ENCODE measurements around the gene HMCN1. TPM values are rescaled to one million over a fixed set of nuclear protein-coding genes. Genes with fewer than 3 reads are reported as not detected.

The HMCN1 gene
- total RNA-seq, 1 donor: under 0.01 TPM

DNA sequence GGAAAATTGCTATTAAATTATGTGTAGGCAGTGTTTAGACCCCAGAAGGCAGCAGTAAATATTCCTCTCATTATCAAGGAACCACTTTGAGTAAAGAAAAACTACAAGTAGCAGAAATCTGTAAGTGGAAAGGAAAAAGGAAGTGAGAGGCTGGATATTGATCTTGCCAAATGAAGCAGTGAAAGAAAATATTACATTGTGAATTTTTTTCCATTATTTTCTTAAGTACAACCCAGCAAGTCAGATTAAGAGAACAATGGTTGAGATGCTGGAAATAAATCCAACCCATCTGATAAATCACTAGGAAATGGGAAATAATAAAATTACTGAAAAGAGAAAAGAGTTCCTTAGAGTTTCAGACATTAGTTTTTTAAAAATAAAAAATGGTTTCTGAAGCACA lies 106.7 kb downstream of the HMCN1 start:
- Histone ChIP-seq H3K27me3 (ENCODE audit: insufficient read depth, low read length) (peaks cover 3% of the 10 kb centered on the region), H3K9me3 (ENCODE audit: low read depth, low read length) (no peaks in the 10 kb centered on the region), H3K4me3 (ENCODE audit: low read length) (no peak overlapping the region), H3K4me1 (ENCODE audit: insufficient read depth, low read length) (no peaks in the 10 kb centered on the region)

DNA sequence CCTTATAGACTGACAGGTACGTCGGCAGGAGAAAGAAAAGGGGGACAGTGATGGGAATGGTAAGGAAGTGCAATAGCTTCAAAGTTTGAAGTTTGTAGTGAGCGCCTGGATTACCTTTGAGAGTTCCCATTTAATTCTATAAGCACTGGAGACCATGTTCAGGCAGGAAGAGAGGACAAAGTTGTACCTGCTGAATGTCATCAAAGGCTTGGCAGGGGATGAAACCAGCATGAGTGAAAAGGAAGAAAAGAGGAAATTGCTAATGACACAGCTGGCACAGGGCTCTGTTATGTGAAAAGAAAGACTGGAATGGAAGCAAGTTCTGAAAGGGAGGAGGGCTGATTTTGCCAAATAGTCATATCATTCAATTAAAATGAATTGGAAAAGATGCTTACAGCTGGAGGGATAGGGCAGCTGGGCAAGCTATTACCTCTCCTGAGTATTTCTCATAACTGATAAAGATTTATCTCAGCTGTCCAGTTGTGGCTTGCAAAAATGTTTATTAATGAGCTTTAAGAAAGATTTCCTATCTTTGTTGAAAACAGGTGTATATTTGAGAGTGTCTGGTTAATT lies 109.2 kb downstream of the HMCN1 start:
- no peak overlapping the region for H3K4me3 ChIP-seq (ENCODE audit: low read length)
- H3K9me3 ChIP-seq (ENCODE audit: low read depth, low read length): no peaks in the 10 kb centered on the region
- peaks cover 3% of the 10 kb centered on the region for H3K27me3 ChIP-seq (ENCODE audit: insufficient read depth, low read length)
- H3K4me1 ChIP-seq (ENCODE audit: insufficient read depth, low read length): no peaks in the 10 kb centered on the region

DNA sequence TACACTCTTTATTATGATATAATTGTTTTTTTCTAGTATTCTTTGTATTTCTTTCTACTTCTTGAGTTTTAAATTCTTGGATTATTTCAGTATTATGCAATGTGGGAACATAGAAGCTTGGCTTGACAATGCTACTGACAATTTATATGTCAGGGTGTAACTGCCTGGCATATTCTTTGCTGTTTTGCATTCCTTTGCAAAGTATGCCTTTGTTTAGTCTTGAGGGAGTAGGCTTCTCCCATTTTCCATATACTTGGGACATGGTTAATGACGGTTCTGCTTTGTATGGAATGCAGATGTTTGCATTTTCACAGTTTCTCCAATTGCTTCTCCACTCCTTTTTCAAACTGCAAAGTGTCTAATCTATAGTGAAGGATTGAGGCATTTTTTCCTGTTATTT lies 109.8 kb downstream of the HMCN1 start:
- no peak overlapping the region for H3K4me3 ChIP-seq (ENCODE audit: low read length)
- H3K27me3 ChIP-seq (ENCODE audit: insufficient read depth, low read length): no peaks in the 10 kb centered on the region
- no peaks in the 10 kb centered on the region for H3K9me3 ChIP-seq (ENCODE audit: low read depth, low read length)
- no peaks in the 10 kb centered on the region for H3K4me1 ChIP-seq (ENCODE audit: insufficient read depth, low read length)

DNA sequence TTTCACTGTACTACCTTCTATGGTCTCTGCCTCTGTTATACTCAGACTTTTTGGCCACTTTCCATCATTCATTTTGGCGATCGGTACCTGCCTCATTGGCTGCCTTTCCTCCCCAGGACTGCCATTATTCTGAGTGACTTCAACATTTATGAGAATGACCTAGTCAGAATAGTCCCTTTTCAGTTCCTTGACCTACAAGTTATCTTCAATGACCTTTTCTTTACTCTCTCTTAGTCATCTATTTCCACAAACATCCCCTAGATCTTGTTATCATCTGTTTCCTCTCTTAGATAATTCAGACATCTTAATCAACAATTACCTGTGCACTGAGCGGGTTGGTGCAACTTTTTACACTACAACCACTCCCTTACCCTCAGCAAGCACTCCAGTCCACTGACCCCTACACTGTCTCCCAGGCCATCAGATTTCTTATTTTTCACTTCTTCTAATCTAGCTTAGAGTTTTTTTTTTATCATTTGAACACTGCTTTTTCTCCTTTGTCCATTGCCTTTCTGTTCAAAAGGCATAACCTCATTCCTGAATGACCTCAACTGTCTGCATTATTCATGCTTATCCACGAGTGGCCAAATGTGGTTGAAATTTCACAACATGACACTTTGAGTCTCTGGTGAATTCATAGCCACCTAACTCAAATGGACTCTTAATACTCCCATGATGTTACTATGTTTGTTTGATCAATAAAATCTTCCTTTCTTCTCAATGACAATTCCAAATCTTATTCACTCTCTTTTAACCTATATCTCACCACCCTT lies 112.7 kb downstream of the HMCN1 start:
- H3K27me3 ChIP-seq (ENCODE audit: insufficient read depth, low read length): no peaks in the 10 kb centered on the region
- no peak overlapping the region for H3K4me3 ChIP-seq (ENCODE audit: low read length)
- H3K9me3 ChIP-seq (ENCODE audit: low read depth, low read length): no peaks in the 10 kb centered on the region
- H3K4me1 ChIP-seq (ENCODE audit: insufficient read depth, low read length): no peaks in the 10 kb centered on the region

DNA sequence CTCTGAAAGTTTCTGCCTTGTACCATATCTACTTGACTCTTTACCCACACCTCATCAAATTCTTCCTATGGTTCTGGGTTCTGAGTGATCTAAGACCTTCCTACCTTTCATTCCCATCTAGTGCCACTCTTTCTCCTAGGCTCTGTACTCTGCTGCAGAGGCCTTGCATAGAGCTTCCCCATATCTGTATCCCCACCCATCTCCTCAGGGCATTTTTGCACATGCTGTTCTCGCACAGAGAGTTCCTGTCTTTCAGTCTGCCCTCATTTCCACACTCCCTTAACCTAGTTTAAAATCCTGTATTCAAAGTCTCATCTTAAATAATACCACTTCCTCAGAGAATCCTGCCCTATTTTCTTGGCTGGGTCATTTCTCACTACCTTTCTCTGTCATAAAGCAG lies 114.8 kb downstream of the HMCN1 start:
- Histone ChIP-seq H3K27me3 (ENCODE audit: insufficient read depth, low read length) (no peaks in the 10 kb centered on the region), H3K4me3 (ENCODE audit: low read length) (no peak overlapping the region), H3K9me3 (ENCODE audit: low read depth, low read length) (no peaks in the 10 kb centered on the region), H3K4me1 (ENCODE audit: insufficient read depth, low read length) (no peaks in the 10 kb centered on the region)

DNA sequence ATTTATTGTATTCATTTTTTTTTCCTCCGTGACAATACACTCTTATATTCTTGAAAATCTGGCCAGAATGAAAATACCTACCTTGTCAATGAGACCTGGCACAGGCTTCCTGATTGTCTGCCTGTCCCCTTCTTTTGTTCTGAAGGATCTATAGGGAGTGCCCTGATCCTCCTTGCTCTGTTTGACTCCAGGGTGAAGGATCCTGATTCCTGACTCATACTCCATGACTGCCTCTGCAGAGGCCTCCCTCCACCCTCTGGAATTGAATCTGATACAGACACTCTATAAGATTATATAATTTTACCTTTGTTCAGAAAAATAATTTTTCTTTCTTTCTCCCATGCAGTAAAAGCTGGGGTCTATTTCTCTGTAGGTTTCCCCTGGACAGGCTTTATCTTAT lies 116.2 kb downstream of the HMCN1 start:
- no peaks in the 10 kb centered on the region for H3K4me1 ChIP-seq (ENCODE audit: insufficient read depth, low read length)
- no peaks in the 10 kb centered on the region for H3K27me3 ChIP-seq (ENCODE audit: insufficient read depth, low read length)
- no peak overlapping the region for H3K4me3 ChIP-seq (ENCODE audit: low read length)
- no peaks in the 10 kb centered on the region for H3K9me3 ChIP-seq (ENCODE audit: low read depth, low read length)

DNA sequence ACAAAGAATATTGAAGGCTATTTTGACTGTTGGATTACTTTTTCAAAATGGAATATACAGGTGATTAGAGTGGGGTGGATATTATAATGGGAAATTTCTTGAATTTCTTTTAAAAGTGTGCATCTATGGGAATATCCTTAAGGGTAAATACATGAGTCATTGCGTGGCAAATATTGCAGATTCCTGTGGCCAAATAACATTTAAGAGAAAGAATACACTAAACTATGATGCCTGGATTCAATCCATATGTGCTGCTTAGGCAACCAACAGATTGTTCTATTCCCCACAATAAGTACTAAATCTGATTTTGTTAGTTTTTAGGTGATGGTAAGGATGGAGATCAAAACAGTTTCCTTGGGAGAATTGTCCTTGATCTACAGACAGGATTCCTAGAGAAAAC lies 119.5 kb downstream of the HMCN1 start:
- H3K27me3 ChIP-seq (ENCODE audit: insufficient read depth, low read length): no peaks in the 10 kb centered on the region
- no peaks in the 10 kb centered on the region for H3K4me1 ChIP-seq (ENCODE audit: insufficient read depth, low read length)
- no peaks in the 10 kb centered on the region for H3K9me3 ChIP-seq (ENCODE audit: low read depth, low read length)
- H3K4me3 ChIP-seq (ENCODE audit: low read length): no peak overlapping the region

DNA sequence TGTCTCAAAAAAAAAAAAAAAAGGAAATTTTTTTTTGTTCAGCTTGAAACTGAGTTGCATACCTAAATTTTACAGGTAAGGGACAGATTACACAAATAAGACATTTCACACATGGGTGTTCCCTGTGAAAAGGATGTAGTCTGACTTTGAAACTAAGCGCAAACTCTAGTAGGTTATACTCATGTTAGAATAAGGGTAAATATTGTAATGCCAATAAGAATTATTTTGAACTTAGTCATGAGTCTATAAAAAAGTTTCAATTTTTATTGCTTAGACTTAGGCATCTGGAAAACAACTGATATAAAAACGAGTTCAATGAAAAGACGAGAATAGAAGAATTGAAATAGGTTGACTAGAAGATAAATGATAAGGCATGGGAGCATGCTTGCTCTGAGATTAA lies 122.3 kb downstream of the HMCN1 start:
- no peaks in the 10 kb centered on the region for H3K27me3 ChIP-seq (ENCODE audit: insufficient read depth, low read length)
- no peak overlapping the region for H3K4me3 ChIP-seq (ENCODE audit: low read length)
- H3K4me1 ChIP-seq (ENCODE audit: insufficient read depth, low read length): no peaks in the 10 kb centered on the region
- no peaks in the 10 kb centered on the region for H3K9me3 ChIP-seq (ENCODE audit: low read depth, low read length)

DNA sequence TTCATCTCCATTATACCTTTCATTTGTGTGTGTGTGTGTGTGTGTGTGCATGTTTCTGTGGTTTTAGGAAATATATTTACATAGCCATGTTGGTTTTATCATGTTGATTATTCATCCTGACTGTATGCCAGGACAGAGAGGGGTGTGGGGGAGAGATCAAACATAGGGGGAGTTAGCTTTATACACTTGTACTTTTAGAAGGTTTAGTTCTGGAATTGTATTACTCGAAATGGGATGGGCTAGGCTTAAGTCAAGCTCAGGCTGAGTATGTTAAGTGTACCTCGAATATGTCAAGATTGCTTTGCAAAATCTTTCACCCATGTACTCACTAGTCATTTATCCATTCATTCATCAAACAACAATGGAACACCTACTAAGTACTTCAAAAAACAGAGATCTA lies 123.3 kb downstream of the HMCN1 start:
- no peaks in the 10 kb centered on the region for H3K9me3 ChIP-seq (ENCODE audit: low read depth, low read length)

DNA sequence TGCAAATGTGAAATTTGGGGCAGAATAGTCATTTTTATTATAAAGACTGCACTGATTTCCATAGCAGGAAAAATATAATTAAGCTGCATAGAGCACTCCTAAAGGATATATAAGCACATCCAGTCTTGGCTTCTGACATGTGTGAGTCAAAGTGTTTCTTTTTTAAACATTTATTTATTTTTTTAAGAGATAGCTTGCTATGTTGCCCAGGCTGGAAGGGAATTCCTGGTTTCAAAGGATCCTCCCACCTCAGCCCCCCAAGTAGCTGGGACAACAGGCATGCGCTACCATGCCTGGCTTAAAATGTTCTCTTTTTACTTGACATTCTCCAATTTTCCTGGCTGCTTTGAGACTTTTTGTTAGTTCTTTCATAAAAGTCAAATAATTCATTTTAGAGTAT lies 126.1 kb downstream of the HMCN1 start:
- Histone ChIP-seq H3K4me3 (ENCODE audit: low read length) (no peak overlapping the region), H3K27me3 (ENCODE audit: insufficient read depth, low read length) (no peaks in the 10 kb centered on the region), H3K4me1 (ENCODE audit: insufficient read depth, low read length) (no peaks in the 10 kb centered on the region), H3K9me3 (ENCODE audit: low read depth, low read length) (no peaks in the 10 kb centered on the region)

More for the DNA sequence above, 123.3 kb downstream of the HMCN1 start:
- H3K27me3 ChIP-seq (ENCODE audit: insufficient read depth, low read length): no peaks in the 10 kb centered on the region
- H3K4me1 ChIP-seq (ENCODE audit: insufficient read depth, low read length): no peaks in the 10 kb centered on the region
- H3K4me3 ChIP-seq (ENCODE audit: low read length): no peak overlapping the region

DNA sequence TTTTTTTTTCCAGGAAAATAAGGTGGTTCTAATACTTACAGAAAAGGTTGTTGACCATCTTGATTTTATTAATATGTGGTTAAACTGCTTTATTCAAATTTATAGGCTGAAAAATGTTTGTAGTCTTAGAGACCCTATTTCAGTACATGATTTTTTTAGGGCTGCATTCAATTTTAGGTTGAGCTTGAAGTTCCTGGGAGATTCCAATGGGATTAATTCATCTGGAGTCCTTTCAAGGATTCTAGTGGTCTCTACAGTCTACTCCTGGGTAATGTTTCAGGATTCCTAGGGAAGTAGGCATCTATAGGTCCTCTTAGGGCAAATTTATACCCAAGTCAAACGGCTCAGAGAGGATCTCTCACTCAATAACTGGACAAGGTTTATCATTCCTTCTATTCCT lies 126.7 kb downstream of the HMCN1 start:
- H3K4me1 ChIP-seq (ENCODE audit: insufficient read depth, low read length): no peaks in the 10 kb centered on the region
- no peak overlapping the region for H3K4me3 ChIP-seq (ENCODE audit: low read length)
- no peaks in the 10 kb centered on the region for H3K27me3 ChIP-seq (ENCODE audit: insufficient read depth, low read length)
- H3K9me3 ChIP-seq (ENCODE audit: low read depth, low read length): no peaks in the 10 kb centered on the region

DNA sequence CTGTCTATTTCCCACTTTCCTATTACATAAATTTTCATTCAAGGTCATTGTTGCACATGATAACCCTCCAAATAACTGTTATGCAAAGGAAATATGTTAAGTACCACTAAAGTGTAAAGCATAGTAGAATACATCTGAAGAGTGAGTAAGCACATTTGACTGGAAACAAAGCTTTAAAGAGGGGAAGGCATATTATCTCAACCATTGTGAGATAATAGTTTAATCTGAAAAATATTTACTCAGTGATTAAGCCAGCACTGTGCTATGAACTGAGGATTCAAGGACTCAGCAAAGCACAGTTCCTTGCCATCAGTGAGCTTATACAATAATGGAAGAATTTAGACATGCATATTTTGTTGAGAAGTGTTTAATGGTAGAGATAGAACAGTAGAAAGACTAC lies 127.4 kb downstream of the HMCN1 start:
- Histone ChIP-seq H3K4me3 (ENCODE audit: low read length) (no peak overlapping the region), H3K4me1 (ENCODE audit: insufficient read depth, low read length) (no peaks in the 10 kb centered on the region), H3K9me3 (ENCODE audit: low read depth, low read length) (no peaks in the 10 kb centered on the region), H3K27me3 (ENCODE audit: insufficient read depth, low read length) (no peaks in the 10 kb centered on the region)

DNA sequence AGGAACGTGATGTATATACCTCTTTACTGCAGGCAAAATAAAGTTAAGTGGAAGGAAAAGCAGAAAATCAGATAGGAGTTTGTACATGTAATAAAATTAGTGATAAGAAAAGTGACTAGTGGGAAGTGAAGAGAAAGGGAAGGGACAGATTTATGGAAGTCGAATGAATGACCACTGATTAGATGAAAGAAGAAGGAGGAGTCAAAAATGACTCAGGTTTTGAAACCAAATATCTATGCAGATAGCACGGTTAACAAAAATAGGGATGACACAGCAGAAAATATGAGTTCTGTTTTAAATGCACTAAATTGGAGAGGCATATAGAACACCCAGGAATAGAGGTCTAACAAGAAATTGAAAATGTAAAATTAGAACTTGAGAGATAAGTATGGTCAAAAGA lies 128.0 kb downstream of the HMCN1 start:
- no peak overlapping the region for H3K4me3 ChIP-seq (ENCODE audit: low read length)

DNA sequence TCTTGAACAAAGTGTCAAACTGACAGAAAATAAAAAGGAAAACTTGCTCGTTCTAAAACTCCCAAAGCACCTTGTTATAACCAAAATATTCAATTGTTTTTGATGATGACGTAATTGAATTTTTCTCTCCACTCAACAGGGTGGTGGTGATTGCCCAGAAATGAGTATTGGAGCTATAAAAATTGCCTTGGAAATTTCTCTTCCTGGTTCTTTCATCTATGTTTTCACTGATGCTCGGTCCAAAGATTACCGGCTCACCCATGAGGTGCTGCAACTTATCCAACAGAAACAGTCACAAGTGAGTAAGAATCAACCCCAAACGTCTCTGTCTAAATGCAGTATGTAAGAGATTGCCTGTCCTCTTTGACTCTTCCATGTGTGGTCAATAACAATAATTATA lies 130.1 kb downstream of the HMCN1 start:
- H3K4me1 ChIP-seq (ENCODE audit: insufficient read depth, low read length): no peaks in the 10 kb centered on the region

More for the DNA sequence above, 128.0 kb downstream of the HMCN1 start:
- H3K4me1 ChIP-seq (ENCODE audit: insufficient read depth, low read length): no peaks in the 10 kb centered on the region
- no peaks in the 10 kb centered on the region for H3K9me3 ChIP-seq (ENCODE audit: low read depth, low read length)
- H3K27me3 ChIP-seq (ENCODE audit: insufficient read depth, low read length): no peaks in the 10 kb centered on the region

DNA sequence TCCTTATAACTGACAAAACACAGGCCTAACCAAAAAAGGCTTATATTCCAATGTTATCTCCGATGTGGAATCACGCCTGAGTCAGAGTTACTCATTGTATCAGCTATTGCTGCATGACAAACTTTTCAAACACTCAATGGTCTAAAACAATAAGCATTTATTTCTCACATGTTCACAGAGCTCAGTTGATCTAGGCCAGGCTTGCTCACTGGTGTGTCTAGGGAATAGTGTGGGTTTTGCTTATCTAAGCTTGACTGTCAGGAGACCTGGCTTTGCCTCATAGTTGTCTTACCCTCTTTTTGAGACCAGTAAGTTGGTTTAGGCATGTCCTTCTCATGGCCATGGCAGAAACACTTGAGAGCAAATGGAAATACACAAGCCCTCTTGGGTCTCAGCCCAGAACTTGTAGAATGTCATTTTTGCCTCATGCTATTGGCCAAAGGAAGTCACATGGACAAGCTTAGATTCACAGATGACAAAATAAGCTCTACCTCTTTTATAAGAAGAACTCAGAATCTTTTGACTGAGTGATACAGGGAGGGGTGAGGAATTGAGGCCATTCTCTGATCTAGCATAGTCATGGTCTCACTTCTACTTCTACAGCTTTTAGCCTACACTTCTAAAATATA lies 130.8 kb downstream of the HMCN1 start:
- Histone ChIP-seq H3K9me3 (ENCODE audit: low read depth, low read length) (no peaks in the 10 kb centered on the region), H3K4me1 (ENCODE audit: insufficient read depth, low read length) (no peaks in the 10 kb centered on the region)

More for the DNA sequence above, 130.1 kb downstream of the HMCN1 start:
- H3K4me3 ChIP-seq (ENCODE audit: low read length): no peak overlapping the region
- no peaks in the 10 kb centered on the region for H3K27me3 ChIP-seq (ENCODE audit: insufficient read depth, low read length)
- no peaks in the 10 kb centered on the region for H3K9me3 ChIP-seq (ENCODE audit: low read depth, low read length)

DNA sequence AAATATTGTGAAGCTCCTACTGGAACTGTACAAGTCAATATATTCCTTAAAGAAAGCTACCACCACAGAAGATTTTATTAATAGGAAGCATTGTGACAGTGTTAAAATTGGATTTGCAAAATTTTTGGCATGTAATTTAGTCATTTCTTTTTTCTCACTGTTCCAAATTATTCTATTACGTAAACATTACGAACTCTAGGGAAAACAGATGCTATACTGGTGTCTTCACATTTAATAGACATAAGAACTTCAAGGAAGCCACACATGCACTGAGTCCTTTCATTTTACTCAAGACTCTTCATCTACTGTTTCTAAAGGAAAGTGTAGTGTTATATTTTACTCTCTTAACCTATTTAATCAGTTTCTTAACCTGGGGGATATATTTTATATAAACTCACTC lies 135.4 kb downstream of the HMCN1 start:
- no peak overlapping the region for H3K4me3 ChIP-seq (ENCODE audit: low read length)
- no peaks in the 10 kb centered on the region for H3K27me3 ChIP-seq (ENCODE audit: insufficient read depth, low read length)
- no peaks in the 10 kb centered on the region for H3K9me3 ChIP-seq (ENCODE audit: low read depth, low read length)
- no peaks in the 10 kb centered on the region for H3K4me1 ChIP-seq (ENCODE audit: insufficient read depth, low read length)

More for the DNA sequence above, 130.8 kb downstream of the HMCN1 start:
- H3K4me3 ChIP-seq (ENCODE audit: low read length): no peak overlapping the region
- no peaks in the 10 kb centered on the region for H3K27me3 ChIP-seq (ENCODE audit: insufficient read depth, low read length)
